ENCODE data around the gene MRTFB.
"Not testable (repeated sequence)": the region's sequence is repeated elsewhere in the genome, so short reads cannot be mapped to it uniquely, and the experiment has no call there.

The MRTFB gene

GRCh38 chr16:14150796-14151195 lies 79.7 kb downstream of the MRTFB start:
- TF ChIP-seq GATA1 (IDR thresholded peaks at IDR 0.05; ENCODE audit: low read depth, low read length) (no peak), POLR2A (IDR thresholded peaks at IDR 0.05; ENCODE audit: low read length) (no peak)
- DNase-seq: no peak

GRCh38 chr16:14151256-14152030 lies 80.3 kb downstream of the MRTFB start:
- DNase-seq: no peak

DNA sequence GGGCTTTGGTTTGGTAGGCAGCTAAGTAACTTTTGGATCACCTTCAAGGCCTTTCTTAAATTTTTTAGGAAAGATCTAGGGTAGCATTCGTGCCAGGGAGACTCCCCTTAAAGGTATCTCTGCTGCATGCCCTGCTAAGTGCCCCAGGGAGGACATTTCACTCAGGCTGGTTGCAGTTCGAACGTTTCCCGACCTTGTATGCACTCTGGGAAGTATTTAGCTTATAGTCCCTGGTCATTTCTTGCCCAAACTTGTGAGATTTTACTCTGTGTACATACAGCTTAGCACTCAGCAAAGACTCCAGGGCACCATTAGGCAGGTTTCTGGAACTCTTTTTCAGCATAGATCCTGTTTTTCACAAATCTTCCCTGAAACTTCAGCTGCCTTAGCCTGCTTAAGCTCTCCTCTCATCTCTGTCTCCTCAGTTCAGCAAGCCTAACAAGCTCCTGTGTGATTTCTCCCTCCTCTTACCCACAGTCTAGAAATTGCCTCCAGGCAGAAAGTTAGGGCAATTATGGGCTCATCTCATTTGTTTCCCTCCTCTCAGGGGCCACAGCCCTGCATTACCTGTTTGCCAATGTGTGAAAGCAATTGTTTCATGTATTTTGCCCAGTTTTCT lies 84.6 kb downstream of the MRTFB start:
- TF ChIP-seq POLR2A (IDR thresholded peaks at IDR 0.05; ENCODE audit: low read length): no peak
- TF ChIP-seq GATA1 (IDR thresholded peaks at IDR 0.05; ENCODE audit: low read depth, low read length): no peak
- no peak for DNase-seq

More at GRCh38 chr16:14151256-14152030, 80.3 kb downstream of the MRTFB start:
- TF ChIP-seq POLR2A (IDR thresholded peaks at IDR 0.05; ENCODE audit: low read length) (no peak), GATA1 (IDR thresholded peaks at IDR 0.05; ENCODE audit: low read depth, low read length) (no peak)

- DNase-seq: no peak
- TF ChIP-seq GATA1 (IDR thresholded peaks at IDR 0.05; ENCODE audit: low read depth, low read length): no peak
- no peak for TF ChIP-seq POLR2A (IDR thresholded peaks at IDR 0.05; ENCODE audit: low read length)
These were observed 94.0 kb downstream of the MRTFB start for GRCh38 chr16:14164916-14165662.

DNA sequence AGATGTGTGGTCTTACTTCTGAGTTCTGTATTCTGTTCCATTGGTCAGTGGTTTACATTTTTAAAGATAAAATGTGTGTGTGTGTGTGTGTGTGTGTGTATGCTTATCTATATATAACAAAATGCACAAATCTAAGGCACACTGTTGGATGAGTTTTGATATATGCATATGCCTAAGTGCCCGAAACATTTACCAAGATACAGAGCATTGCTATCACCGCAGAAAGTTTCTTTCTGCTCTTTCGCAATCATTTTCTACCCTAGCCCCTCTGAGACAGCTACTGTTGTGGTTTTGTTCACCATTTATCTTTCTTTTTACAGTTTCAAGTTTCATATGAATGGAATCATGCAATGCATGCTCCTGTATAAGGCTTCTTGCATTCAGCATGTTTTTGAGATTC lies 97.0 kb downstream of the MRTFB start:
- peak in 1 of 2 experiments; percentile 16 for DNase-seq
- TF ChIP-seq GATA1 (IDR thresholded peaks at IDR 0.05; ENCODE audit: low read depth, low read length): no peak
- TF ChIP-seq POLR2A (IDR thresholded peaks at IDR 0.05; ENCODE audit: low read length): no peak

- no peak for DNase-seq
- TF ChIP-seq GATA1 (IDR thresholded peaks at IDR 0.05; ENCODE audit: low read depth, low read length): no peak
- no peak for TF ChIP-seq POLR2A (IDR thresholded peaks at IDR 0.05; ENCODE audit: low read length)
These were observed 101.2 kb downstream of the MRTFB start for GRCh38 chr16:14172200-14172809.

DNA sequence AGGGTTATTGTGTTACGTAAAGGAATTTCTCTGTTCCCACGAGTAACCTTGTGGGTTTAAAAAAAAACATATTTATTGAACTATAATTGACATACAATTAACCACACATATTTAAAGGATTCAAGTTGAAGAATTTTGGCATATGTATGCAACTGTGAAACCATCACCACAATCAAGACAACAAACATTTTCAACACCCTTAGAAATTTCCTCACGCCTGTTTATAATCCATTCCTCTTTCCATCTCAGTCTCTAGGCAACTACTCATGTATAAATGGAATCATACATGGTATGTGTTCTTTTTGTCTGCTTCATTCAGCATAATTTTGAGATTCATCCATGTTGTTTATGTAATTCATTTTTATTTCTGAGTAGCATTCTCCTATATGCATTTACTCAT lies 104.0 kb downstream of the MRTFB start:
- DNase-seq: no peak
- TF ChIP-seq POLR2A (IDR thresholded peaks at IDR 0.05; ENCODE audit: low read length): no peak
- no peak for TF ChIP-seq GATA1 (IDR thresholded peaks at IDR 0.05; ENCODE audit: low read depth, low read length)

DNA sequence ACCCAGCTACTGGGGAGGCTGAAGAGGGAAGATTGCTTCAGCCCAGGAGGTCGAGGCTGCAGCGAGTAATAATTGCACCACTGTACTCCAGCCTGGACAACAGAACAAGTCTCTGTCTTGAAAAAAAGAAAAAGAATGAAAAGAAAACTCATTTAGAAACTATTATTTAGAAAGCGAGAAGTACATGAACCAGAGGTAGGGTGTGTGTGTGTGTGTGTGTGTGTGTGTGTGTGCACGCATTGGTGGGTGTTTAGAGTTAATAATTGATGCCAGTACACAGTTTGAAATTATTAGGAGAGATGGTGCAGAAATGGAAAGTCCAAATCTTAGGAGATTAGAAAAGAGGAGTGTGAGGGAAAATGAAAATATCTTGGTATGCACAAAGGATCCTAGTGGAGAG lies 106.6 kb downstream of the MRTFB start:
- DNase-seq: no peak
- TF ChIP-seq GATA1 (IDR thresholded peaks at IDR 0.05; ENCODE audit: low read depth, low read length): no peak
- TF ChIP-seq POLR2A (IDR thresholded peaks at IDR 0.05; ENCODE audit: low read length): no peak

GRCh38 chr16:14179116-14179515 lies 108.0 kb downstream of the MRTFB start:
- TF ChIP-seq GATA1 (IDR thresholded peaks at IDR 0.05; ENCODE audit: low read depth, low read length) (no peak), POLR2A (IDR thresholded peaks at IDR 0.05; ENCODE audit: low read length) (no peak)
- DNase-seq: no peak

GRCh38 chr16:14180481-14180944 lies 109.4 kb downstream of the MRTFB start:
- TF ChIP-seq POLR2A (IDR thresholded peaks at IDR 0.05; ENCODE audit: low read length): no peak
- no peak for TF ChIP-seq GATA1 (IDR thresholded peaks at IDR 0.05; ENCODE audit: low read depth, low read length)
- no peak for DNase-seq

DNA sequence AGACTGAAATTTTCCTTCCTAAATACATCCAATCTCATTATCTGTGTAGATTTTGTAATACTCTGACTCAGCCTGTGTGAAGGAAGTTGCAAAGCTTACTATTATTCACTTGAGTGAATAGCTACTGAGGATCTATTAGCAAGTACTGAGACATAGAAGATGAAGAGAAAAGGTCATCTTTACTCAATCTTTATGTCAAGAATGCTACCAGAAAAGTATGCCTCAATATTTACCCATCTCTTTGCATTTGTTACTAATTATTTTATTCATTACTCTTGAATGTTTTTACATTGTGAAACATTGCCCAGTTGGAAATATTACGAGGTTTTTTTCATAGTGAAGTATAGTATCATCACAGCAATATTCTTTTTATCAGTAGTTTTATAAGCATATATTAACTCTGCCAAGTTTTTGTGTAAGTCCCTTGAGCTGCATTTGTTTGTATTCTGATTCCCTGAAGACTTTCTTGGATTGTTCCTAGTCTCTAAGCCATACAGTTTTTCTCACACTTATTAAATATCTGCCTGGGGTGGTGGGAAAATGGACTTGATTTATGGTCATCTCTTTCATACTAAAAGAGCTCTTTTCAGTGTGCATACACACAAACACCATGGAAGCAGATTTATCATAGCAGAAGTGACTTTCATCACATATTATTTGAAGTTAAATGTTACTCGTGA lies 110.4 kb downstream of the MRTFB start:
- no peak for DNase-seq

DNA sequence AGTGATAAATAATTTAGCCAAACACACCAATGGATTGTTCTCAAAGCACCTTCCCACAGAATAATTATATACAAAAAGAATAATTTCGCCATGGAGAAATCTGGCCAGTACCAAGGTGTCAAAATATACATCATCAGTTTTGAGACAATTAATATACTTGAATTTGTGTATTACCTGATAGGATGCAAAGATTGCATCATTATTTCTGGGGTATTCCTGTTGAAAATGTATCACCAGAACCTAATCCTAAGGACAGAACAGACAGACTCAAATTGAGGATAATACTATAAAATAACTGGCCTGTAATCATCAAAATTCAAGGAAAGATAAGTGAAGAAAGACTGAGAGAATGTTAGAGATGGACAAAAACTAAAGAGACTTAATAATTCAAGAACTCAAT lies 111.9 kb downstream of the MRTFB start:
- TF ChIP-seq POLR2A (IDR thresholded peaks at IDR 0.05; ENCODE audit: low read length) (no peak), GATA1 (IDR thresholded peaks at IDR 0.05; ENCODE audit: low read depth, low read length) (no peak)

More for the DNA sequence above, 110.4 kb downstream of the MRTFB start:
- TF ChIP-seq GATA1 (IDR thresholded peaks at IDR 0.05; ENCODE audit: low read depth, low read length) (no peak), POLR2A (IDR thresholded peaks at IDR 0.05; ENCODE audit: low read length) (no peak)

GRCh38 chr16:14183962-14184361 lies 112.8 kb downstream of the MRTFB start:
- not testable (repeated sequence) for DNase-seq

More for the DNA sequence above, 111.9 kb downstream of the MRTFB start:
- DNase-seq: no peak

Measured in erythroblast (primary cell).